NCI-H1694 (cell line): Measurements from ENCODE around the gene LRRC47.

ENCODE experiments used
- DNase-seq: peaks from one replicate; lab custom pipeline; 2025; lab: John Stamatoyannopoulos, UW

Gene LRRC47

DNA sequence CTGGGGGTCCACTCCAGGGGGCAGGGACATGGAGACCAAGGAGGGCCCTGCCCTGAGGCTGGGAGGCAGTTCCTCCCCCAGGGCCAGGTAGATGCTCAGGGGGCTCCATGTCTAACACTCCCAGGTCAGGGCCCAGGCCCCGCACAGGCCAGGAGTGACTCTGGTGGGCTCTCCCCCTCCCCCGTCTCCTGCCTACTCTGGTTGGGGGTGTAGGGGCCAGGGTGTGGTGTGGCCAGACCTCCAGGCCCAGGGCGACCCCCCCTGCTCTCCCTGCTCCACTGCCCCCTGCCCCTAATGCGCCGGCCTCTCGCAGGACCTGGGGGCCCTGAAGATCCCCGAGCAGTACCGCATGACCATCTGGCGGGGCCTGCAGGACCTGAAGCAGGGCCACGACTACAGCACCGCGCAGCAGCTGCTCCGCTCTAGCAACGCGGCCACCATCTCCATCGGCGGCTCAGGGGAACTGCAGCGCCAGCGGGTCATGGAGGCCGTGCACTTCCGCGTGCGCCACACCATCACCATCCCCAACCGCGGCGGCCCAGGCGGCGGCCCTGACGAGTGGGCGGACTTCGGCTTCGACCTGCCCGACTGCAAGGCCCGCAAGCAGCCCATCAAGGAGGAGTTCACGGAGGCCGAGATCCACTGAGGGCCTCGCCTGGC is 63.7 kb downstream of the LRRC47 start:
- DNase-seq = no peak

DNA sequence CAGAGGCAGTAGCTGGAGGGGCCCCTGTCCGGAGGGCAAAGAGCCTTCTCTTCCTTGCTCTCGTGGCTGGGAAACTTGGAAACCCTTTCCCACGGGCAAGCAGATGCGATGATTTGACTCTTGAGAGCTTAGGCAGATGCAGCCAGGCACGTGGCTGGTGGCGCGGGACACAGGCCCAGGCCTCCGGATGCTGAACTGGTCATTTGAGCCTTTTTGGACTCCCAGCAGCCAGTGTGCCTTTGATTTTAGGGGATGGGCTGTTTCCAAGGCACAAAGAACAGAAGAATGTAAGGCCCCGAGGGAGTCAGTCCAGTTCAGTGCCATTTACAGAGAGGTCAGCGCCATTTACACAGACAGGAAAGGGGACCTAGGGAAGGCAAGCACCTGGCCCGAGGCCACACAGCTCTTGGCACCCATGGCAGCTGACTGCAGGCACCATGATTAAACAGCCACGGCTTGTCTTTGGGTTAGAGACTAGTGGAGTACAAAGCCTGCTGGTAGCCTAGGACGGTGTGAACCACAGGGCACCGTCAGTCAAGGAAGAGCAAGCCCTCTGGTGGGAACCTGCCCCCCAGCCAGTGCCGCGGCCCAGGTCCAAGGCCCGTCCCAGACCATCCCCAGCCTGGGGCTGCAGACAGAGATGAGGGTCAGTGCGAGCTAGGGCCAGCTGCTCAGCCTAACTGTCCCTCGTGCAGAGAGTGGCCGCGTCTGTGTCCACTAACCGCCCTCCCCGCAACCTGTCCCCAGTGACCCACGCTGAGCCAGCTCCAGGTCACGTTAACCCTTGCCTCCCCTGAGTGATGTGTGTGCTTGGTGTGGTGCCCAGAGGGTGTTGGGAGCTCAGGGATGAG is 64.5 kb downstream of the LRRC47 start:
- DNase-seq = no peak

DNA sequence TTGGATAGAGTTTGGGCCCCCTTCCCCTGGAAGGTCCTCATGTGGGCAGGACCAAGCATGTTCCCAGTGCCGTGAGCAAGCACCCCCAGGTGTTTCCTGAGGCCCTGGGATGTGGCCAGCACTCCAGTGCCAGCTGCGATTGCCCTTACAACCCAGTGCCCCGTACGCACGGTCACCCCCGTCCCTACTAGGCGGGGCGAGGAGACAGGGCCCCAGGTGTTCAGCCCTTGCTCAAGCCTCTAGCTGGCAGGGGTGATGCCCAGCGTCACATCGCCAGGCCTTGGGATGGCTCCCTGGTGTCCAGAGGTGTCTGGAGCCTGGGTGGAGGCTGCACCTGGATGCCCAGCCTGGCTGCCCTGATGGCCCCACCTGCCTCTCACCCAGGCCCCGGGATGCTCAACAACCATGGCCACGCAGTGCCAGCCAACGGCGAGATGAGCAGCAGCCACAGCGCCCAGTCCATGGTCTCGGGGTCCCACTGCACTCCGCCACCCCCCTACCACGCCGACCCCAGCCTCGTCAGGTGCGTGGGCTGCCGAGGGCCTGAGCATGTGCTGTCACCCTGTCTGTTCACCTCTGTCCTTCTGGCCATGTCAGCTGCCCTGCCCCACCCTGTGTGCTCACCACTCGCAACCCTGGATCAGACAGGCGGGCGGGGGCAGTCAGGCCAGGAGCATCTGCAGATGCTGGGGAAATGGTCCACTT is 65.6 kb downstream of the LRRC47 start:
- DNase-seq = no peak

DNA sequence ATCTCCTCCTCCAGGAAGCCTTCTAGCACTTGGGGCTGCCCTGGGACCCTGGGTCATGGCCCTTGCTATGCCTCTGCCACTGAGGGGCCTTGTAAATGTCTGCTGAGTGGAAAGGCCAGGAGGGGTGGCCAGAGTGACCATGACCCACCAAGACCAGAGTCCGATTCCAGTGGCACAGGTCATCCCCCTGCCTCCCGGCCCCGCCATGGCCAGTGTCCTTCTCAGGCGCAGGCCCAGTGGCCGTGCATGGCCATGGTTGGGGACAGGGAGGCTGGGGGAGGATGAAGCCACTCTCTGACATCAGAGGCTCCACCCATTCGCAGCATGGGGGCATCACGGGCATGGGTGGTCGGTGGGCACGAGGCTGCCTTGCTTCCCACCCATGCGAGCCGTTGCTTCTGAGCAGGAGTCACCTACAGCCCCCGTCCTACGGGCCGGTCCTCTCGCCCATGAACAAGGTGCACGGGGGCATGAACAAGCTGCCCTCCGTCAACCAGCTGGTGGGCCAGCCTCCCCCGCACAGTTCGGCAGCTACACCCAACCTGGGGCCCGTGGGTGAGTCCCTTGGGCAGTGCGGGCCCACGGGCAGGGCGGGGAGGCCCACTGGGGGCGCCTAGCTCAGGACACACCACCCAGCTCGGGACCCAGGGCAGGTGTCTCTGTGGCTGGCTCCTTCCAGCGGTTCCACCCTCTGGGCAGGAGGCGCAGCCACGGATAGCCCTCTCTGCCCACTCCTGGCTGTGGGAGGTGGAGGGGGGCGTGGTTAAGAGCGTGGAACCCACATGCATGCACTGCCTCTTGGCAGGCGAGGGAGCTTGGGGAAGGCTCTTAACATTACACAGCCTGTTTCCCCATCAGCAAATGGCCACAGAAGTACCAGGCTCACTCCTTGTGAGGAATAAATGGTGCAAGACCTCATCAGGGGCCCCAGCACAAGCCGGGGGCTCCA is 66.4 kb downstream of the LRRC47 start:
- no peak for DNase-seq
